22Rv1 (cell line): ENCODE results near the gene CACUL1.
A peak's percentile ranks its signal among the peaks of the same experiment; 100 is the strongest.

Experiments
- H3K27ac ChIP-seq: fragments of 450-650 bp; 2 replicates; pipeline ENCODE4 v1.5.1; 2017
- ZFX ChIP-seq: fragments of 450-650 bp; IDR thresholded peaks from 2 replicates; pipeline ENCODE4 v1.6.1; 2017; ENCODE audit warnings: antibody characterized with exemption, borderline replicate concordance
- TF ChIP-seq, protein P1 (sequence below): fragments of 450-650 bp; IDR thresholded peaks from 2 replicates; pipeline ENCODE4 v1.5.1; 2017; ENCODE audit warnings: mild to moderate bottlenecking

The CACUL1 gene

DNA sequence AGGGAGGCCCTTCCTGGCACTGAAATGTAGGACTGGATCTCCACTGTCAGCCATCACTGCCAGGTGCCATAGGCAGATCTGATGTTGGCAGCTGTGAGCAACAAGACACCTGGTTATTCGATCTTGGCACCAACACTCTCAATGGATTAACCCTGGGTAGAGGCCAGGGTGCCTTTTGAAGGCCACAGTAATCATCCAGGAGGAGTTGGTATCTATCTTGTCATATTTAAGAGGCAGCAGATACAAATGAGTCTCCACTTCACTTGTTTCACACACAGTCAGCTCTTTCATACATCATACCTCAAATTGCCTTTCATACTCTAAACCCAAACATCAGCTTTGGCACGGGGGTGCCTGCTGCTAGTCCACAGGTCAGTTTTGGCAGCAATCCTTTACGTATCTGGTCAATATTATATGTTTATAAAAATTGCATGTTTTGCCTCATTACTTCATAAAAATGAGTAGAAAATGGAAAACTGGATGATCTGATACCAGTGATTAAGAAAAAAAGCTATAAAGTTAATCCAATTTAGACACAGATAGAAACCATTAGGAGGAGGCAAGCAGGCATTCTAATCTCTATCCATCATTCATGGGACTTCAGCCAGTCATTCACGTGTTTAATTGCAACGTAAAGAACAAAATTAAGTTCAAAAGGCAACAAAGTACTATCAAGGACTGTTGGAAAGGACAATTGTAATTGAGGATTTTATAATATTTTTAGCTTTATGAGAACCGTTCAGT lies 12.7 kb upstream of the CACUL1 start:
- TF ChIP-seq, protein P1, sequence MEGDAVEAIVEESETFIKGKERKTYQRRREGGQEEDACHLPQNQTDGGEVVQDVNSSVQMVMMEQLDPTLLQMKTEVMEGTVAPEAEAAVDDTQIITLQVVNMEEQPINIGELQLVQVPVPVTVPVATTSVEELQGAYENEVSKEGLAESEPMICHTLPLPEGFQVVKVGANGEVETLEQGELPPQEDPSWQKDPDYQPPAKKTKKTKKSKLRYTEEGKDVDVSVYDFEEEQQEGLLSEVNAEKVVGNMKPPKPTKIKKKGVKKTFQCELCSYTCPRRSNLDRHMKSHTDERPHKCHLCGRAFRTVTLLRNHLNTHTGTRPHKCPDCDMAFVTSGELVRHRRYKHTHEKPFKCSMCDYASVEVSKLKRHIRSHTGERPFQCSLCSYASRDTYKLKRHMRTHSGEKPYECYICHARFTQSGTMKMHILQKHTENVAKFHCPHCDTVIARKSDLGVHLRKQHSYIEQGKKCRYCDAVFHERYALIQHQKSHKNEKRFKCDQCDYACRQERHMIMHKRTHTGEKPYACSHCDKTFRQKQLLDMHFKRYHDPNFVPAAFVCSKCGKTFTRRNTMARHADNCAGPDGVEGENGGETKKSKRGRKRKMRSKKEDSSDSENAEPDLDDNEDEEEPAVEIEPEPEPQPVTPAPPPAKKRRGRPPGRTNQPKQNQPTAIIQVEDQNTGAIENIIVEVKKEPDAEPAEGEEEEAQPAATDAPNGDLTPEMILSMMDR, result no peak
- no peak for TF ChIP-seq ZFX
- H3K27ac ChIP-seq, result no peak overlapping the region

DNA sequence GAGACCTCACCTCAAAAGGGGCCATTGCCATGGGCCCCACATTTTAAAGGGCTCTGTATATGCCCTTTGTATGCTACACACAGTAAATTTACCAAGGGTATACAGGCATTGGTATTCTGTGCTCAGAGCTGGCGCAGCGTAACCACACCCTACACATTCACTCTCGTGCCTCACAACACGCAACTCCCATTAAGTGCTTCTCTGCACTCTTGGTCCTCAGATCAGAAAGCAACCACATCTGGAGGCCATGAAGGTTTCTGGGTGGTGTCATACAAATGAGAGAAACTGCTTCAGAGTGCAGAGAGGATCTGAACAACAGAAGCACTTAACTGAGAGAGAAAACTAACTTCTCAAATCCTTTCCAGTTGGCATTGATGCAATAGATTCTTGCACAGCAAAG lies 9.4 kb upstream of the CACUL1 start:
- TF ChIP-seq ZFX, result no peak
- TF ChIP-seq, protein P1, result no peak
- H3K27ac ChIP-seq, result no peak overlapping the region

DNA sequence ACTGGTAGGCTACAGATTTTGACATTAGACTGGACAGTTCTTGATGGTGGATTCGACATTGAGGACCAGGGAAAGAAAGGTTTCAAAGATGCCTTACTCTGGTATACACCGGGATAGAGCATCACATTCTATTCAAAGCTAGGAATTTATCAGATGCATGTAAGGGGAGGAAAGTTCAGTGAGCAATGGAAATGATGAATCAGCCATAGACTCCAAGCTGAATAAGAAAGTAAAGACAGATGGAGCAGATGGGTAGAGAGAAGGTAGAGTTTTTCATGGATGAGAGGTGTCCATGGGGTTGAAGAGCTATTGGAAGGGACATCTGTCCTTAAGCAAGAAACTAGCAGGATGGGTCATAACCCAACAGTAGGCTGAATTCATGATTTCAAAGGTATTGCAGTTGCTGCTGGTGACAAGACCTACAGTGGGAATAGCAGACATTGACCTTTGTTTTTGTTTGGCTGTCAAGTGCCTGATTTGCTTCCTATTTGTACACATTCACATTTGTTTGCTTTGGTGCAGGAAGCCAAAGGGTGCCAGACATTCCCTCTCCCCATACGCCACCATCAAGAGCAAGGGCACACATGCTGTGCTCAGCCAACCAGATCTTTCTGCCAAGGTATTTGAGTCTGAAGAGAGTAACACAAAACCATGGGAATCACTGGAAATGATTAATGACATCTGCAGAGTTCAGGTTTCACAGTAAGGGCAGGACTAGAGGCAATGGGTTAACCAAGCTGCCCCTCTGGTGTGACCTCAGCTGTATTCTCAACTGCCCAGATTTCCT lies 8.6 kb upstream of the CACUL1 start:
- H3K27ac ChIP-seq, result no peak overlapping the region
- TF ChIP-seq ZFX, result no peak
- TF ChIP-seq, protein P1, result no peak

DNA sequence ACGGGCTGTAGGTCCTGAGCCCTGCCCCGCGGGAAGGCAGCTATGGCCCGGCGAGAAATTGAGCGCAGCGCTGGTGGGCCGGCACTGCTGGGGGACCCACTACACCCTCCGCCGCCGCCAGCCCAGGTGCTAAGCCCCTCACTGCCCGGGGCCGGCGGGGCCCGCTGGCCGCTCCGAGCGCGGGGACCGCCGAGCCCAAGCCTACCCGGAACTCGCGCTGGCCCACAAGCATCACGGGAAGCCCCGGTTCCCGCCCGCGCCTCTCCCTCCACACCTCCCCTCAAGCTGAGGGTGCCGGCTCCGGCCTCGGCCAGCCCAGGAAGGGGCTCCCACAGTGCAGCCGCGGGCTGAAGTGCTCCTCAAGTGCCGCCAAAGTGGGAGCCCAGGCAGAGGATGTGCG lies 5.5 kb upstream of the CACUL1 start:
- no peak overlapping the region for H3K27ac ChIP-seq
- no peak for TF ChIP-seq ZFX
- TF ChIP-seq, protein P1, result no peak

DNA sequence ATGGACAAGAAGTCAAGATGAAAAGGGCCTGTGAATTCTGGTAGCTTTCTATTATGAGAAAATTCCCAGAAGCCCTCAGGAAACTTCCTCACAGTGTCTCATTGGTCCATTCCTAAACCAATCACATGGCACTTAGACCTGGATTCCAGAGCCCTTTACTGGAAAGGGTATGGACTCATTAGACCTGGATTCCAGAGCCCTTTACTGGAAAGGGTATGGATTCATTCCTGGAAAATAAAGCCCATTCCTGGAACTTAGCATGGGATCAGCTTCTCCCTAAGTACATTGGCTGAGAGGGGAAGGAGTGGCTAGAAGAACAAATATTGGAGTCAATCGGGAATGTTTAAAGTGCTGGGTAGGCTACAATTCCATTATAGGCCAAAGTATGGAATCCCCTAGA lies 3.7 kb upstream of the CACUL1 start:
- TF ChIP-seq ZFX, result no peak
- TF ChIP-seq, protein P1, result no peak
- H3K27ac ChIP-seq, result no peak overlapping the region

DNA sequence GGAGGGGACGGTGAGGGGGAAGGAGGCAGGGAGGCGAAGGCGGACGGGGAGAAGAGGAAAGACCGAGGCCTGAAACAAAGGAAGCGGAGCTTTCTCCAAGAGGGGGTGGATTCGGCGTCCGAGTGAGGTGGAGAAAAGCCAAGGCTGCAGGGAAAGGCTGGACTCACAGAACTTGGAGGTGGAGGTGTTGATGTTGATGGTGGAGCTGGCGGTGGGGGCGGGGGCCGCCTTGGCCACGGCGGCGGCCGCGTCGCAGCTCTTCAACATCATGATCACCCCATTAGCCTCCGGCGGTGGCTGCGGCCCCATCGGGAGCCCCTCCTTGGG lies 578 bp downstream of the CACUL1 start:
- H3K27ac ChIP-seq, result peak overlapping the region; percentile 54

More for the DNA sequence above, 578 bp downstream of the CACUL1 start:
- TF ChIP-seq, protein P1, result no peak
- no peak for TF ChIP-seq ZFX
